Chondrocyte (in vitro differentiated cells): Measurements from ENCODE around the gene LPAR1. TPM values are rescaled to one million over a fixed set of nuclear protein-coding genes. Genes with fewer than 3 reads are reported as not detected.

Experiments
- DNase-seq: peaks from one replicate; pipeline ENCODE4 v3.0.0; 2021; ENCODE audit warnings: mixed read lengths, low spot score
- H3K27ac Mint-ChIP-seq: one replicate; pipeline ENCODE4 v1.8.0; 2021; ENCODE audit warnings: mild to moderate bottlenecking, moderate library complexity, mixed read lengths; ENCODE audit not compliant: unreplicated experiment
- H3K27me3 Mint-ChIP-seq: 2 replicates; pipeline ENCODE4 v1.8.0; 2021; ENCODE audit warnings: low read depth, mixed read lengths
- H3K36me3 Mint-ChIP-seq: 2 replicates; pipeline ENCODE4 v1.8.0; 2021; ENCODE audit warnings: low read depth, mixed read lengths
- H3K4me1 Mint-ChIP-seq: 2 replicates; pipeline ENCODE4 v1.8.0; 2021; ENCODE audit warnings: low read depth, mild to moderate bottlenecking, mixed read lengths
- H3K4me3 Mint-ChIP-seq: one replicate; pipeline ENCODE4 v1.8.0; 2021; ENCODE audit warnings: mild to moderate bottlenecking, moderate library complexity, mixed read lengths; ENCODE audit not compliant: unreplicated experiment
- H3K9me3 Mint-ChIP-seq: 2 replicates; pipeline ENCODE4 v1.8.0; 2021; ENCODE audit warnings: low read depth, mixed read lengths
- total RNA-seq: library from RNA; stranded (reverse); gene quantifications from 3 replicates; pipeline ENCODE4 v1.2.1, GENCODE V29; 2021
- TF ChIP-seq, protein P1 (sequence below): fragments of 200-600 bp; sonication (generic); IDR thresholded peaks from 2 replicates; pipeline ENCODE4 v1.5.0; 2021; ENCODE audit warnings: antibody characterized with exemption, mild to moderate bottlenecking, moderate library complexity

LPAR1 gene
- total RNA-seq, 1 donor from 2014 or later: 33.5 TPM

DNA sequence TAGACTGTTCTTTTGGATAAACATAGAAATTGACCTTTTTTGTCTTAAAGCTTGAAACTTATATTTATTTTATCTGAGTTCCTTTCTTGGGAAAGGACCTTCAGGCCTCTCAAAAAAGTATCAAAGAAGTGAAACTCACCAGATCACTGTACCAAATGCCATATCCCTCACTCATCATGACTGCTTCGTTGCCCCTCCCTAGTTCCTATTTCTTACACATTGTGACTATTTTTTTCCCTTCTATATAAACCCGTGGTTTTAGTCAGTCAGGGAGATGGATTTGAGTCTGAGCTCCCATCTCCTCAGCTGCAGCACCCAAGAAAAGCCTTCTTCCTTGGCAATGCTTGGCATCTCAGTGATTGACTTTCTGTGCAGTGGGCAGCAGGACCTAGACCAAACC is 129.4 kb downstream of the LPAR1 start:
- Mint-ChIP-seq H3K4me1 (peaks cover 34% of the 10 kb centered on the region), H3K27ac (no peak overlapping the region), H3K36me3 (peaks cover 15% of the 10 kb centered on the region), H3K27me3 (no peaks in the 10 kb centered on the region), H3K4me3 (no peak overlapping the region), H3K9me3 (peaks cover 19% of the 10 kb centered on the region)
- TF ChIP-seq, protein P1, sequence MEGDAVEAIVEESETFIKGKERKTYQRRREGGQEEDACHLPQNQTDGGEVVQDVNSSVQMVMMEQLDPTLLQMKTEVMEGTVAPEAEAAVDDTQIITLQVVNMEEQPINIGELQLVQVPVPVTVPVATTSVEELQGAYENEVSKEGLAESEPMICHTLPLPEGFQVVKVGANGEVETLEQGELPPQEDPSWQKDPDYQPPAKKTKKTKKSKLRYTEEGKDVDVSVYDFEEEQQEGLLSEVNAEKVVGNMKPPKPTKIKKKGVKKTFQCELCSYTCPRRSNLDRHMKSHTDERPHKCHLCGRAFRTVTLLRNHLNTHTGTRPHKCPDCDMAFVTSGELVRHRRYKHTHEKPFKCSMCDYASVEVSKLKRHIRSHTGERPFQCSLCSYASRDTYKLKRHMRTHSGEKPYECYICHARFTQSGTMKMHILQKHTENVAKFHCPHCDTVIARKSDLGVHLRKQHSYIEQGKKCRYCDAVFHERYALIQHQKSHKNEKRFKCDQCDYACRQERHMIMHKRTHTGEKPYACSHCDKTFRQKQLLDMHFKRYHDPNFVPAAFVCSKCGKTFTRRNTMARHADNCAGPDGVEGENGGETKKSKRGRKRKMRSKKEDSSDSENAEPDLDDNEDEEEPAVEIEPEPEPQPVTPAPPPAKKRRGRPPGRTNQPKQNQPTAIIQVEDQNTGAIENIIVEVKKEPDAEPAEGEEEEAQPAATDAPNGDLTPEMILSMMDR: no peak
- no peak for DNase-seq

DNA sequence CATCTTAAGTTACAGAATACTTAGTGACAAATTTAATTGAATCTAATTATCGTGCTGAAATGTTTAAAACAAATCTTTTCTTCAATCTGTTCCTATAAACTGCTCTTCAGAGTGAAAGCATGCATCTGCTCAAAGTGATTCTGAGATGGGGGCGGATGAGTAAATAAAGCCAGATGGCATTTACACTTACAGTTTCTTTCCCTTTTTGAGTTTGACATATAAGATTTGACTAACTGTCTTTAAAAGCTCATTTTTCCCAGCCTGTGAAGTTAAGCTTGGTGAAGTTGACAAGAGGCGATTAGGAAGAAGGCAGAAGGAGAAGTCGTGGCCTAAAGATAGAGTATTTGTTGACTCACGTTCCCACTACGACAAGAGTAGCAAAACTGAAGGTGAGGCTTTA is 137.4 kb downstream of the LPAR1 start:
- peak overlapping the region; percentile 53 for H3K27ac Mint-ChIP-seq

DNA sequence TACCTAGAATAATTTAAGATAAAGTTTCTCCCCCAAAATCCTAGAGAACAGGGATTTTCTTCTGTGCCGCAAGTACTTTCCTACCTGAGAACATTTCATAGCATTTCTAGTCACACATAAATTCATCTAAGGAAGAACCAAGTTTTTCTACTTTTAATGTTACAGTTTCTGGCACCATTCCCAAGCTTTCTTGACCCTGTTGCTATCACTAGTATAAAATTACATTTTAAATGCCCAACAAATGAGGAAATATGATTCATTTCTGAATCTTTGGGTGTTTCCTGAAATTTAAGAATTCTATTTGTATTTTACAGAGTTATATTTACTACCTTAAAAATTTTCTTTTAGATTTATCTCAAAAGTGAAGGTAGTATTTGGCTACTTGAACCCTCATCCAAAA is 137.8 kb downstream of the LPAR1 start:
- Mint-ChIP-seq H3K4me1 (peaks cover 66% of the 10 kb centered on the region), H3K27ac (peak overlapping the region; percentile 71)

More for the DNA sequence above, 137.4 kb downstream of the LPAR1 start:
- Mint-ChIP-seq H3K4me1 (peaks cover 66% of the 10 kb centered on the region), H3K4me3 (peak overlapping the region; percentile 20), H3K9me3 (peaks cover 19% of the 10 kb centered on the region), H3K36me3 (peaks cover 15% of the 10 kb centered on the region), H3K27me3 (no peaks in the 10 kb centered on the region)
- no peak for DNase-seq
- TF ChIP-seq, protein P1: no peak

DNA sequence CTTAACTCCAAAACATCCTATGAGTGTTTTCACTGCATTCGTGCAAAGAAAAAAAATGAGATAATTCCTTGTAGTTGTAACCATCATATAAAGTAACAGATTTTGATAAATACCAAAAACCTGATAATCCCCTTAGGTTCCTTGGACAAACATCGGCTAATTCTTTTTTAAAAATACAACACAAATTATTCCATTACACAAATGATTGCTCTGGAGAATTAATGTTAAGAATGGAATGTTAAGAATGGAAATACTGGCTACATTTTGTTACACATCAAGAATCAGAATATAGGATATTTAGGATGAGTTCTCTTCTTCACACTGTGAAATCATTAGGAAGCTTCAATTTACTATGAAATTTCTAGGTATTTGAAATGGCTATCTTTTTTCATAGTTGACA is 139.4 kb downstream of the LPAR1 start:
- TF ChIP-seq, protein P1: no peak
- peaks cover 12% of the 10 kb centered on the region for H3K9me3 Mint-ChIP-seq
- DNase-seq: no peak
- no peak overlapping the region for H3K4me3 Mint-ChIP-seq
- no peaks in the 10 kb centered on the region for H3K27me3 Mint-ChIP-seq
- peaks cover 63% of the 10 kb centered on the region for H3K4me1 Mint-ChIP-seq
- H3K27ac Mint-ChIP-seq: peak overlapping the region; percentile 88
- H3K36me3 Mint-ChIP-seq: peaks cover 12% of the 10 kb centered on the region

More for the DNA sequence above, 137.8 kb downstream of the LPAR1 start:
- Mint-ChIP-seq H3K4me3 (no peak overlapping the region), H3K27me3 (no peaks in the 10 kb centered on the region), H3K9me3 (peaks cover 19% of the 10 kb centered on the region), H3K36me3 (peaks cover 15% of the 10 kb centered on the region)
- DNase-seq: no peak
- TF ChIP-seq, protein P1: no peak

DNA sequence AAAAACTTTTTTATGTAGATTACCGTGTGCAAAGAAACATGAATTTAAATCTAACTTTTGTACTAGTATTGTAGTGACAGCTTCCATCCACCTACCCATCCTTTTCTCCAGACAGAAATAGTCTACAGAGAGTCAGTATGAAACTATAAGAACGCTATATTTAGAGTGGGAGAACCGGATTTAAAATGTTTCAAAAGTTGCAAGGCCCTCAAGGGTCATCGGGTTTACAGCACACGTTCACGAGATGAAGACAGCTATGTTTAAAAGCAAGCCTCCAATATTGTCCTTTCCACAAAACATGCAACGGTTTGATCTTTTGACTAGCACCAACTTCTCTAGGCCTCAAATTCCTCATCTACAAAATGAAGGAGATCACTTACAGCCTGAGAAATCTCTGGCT is 139.9 kb downstream of the LPAR1 start:
- peaks cover 10% of the 10 kb centered on the region for H3K9me3 Mint-ChIP-seq
- peaks cover 62% of the 10 kb centered on the region for H3K4me1 Mint-ChIP-seq
- H3K27ac Mint-ChIP-seq: peak overlapping the region; percentile 88
- H3K27me3 Mint-ChIP-seq: no peaks in the 10 kb centered on the region
- TF ChIP-seq, protein P1: no peak
- no peak for DNase-seq
- H3K36me3 Mint-ChIP-seq: peaks cover 11% of the 10 kb centered on the region
- peak overlapping the region; percentile 23 for H3K4me3 Mint-ChIP-seq
